ENCODE measurements around the gene SPC24.
"Not testable (repeated sequence)": the region's sequence is repeated elsewhere in the genome, so short reads cannot be mapped to it uniquely, and the experiment has no call there.

The SPC24 gene

DNA sequence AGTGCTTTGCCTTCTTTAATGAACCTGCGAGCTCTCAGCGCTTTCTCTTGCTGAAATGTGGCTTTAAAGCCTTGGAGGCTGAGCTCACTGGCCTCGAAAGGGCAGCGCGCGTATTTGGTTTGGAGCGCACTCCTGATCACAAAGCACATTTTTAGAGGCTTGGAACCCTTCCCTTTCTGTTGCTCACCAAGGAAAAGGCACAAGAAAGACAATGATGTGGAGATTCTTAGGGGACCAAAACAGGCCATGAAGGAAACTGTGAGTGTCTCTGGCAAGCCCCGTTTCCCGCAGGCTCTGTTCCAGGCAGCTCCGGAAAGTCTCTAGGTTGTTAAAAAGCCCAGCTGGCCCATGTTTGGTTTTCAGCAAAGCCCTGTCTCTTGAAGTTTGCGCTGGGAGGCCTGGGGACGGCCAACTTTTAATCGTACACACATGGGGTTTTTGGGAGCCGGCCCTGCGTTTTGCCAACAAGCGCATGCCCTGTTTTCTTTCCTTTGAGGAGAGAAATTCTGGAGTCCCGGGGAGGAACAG lies 9.4 kb upstream of the SPC24 start:
- peak; percentile 23 for DNase-seq (ENCODE audit: low read depth)
- no peak overlapping the region for H3K4me3 ChIP-seq (ENCODE audit: low read depth, low read length)
- TF ChIP-seq, protein P1, sequence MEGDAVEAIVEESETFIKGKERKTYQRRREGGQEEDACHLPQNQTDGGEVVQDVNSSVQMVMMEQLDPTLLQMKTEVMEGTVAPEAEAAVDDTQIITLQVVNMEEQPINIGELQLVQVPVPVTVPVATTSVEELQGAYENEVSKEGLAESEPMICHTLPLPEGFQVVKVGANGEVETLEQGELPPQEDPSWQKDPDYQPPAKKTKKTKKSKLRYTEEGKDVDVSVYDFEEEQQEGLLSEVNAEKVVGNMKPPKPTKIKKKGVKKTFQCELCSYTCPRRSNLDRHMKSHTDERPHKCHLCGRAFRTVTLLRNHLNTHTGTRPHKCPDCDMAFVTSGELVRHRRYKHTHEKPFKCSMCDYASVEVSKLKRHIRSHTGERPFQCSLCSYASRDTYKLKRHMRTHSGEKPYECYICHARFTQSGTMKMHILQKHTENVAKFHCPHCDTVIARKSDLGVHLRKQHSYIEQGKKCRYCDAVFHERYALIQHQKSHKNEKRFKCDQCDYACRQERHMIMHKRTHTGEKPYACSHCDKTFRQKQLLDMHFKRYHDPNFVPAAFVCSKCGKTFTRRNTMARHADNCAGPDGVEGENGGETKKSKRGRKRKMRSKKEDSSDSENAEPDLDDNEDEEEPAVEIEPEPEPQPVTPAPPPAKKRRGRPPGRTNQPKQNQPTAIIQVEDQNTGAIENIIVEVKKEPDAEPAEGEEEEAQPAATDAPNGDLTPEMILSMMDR (conservative IDR thresholded peaks at IDR 0.05; ENCODE audit: low read depth, low read length) = no peak

DNA sequence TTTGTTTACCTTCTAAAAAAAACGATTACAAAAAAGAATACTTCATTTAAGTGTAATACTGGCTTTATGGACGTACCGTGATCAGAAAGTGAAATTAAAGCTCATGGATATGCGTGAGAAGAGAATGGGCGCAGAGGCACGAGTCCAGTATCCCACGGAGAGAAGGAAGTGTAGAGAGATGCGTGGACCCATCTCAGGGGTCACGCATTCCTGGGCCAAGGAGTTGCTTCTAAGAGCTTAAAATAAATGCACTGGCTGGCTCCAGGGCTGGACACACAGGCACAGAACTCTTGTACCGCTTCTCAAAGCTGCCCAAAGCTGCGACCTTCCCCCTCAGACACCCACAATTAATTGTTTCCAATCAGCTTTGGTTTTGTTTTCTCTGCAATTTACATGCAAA lies 8.7 kb upstream of the SPC24 start:
- no peak for DNase-seq (ENCODE audit: low read depth)
- H3K4me3 ChIP-seq (ENCODE audit: low read depth, low read length) = no peak overlapping the region
- TF ChIP-seq, protein P1 (conservative IDR thresholded peaks at IDR 0.05; ENCODE audit: low read depth, low read length) = no peak

DNA sequence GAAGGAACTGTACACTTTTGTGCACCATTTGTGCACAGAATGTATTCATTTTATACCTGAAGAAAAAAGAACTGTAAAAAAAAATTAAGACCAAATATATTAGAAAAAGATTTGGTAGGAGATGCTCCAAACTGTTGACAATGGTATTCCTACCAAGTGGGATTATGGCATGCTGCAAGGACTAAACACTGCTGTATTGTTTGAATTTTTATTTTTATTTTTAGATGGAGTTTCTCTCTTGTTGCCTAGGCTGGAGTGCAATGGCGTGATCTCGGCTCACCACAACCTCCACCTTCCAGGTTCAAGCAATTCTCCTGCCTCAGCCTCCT lies 4.8 kb upstream of the SPC24 start:
- not testable (repeated sequence) for DNase-seq (ENCODE audit: low read depth); H3K4me3 ChIP-seq (ENCODE audit: low read depth, low read length)

DNA sequence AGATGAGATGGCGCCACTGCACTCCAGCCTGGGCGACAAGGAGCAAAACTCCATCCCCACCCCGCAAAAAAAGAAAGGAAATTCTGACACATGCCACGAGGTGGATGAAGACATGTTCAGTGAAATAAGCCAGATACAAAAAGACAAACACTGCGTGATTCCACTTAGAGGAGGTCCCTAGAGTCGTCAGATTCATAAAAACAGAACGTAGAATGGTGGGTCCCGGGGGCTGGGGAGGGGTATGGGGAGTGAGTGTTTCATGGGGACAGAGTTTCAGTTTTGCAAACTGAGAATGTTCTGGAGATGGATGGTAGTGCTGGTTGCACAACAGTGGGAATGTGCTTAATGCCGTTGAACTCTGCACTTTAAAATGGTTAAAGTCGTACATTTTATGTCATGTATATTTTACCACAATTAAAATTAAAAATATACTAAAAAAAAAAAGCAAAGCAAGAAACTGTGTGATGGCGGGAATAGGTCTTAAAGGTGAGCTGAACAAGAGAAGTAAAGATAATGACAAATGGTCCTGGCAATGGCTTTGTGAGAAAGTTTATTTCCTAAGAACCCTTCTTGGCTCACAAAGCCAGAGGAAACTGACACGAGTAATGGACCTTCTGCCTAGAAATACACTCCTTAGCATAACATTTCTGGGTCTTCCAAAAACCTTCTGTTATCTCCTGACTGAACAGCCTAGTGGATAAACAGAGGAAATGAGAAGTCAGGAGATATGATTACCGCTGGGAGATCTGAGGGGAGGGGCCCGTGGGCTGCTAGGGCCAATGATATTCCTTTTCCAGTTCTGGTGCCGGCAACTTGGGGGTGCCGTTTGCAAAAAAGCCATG lies 4.2 kb upstream of the SPC24 start:
- DNase-seq (ENCODE audit: low read depth) = peak; percentile 71
- H3K4me3 ChIP-seq (ENCODE audit: low read depth, low read length) = no peak overlapping the region
- TF ChIP-seq, protein P1 (conservative IDR thresholded peaks at IDR 0.05; ENCODE audit: low read depth, low read length) = peak; percentile 19

DNA sequence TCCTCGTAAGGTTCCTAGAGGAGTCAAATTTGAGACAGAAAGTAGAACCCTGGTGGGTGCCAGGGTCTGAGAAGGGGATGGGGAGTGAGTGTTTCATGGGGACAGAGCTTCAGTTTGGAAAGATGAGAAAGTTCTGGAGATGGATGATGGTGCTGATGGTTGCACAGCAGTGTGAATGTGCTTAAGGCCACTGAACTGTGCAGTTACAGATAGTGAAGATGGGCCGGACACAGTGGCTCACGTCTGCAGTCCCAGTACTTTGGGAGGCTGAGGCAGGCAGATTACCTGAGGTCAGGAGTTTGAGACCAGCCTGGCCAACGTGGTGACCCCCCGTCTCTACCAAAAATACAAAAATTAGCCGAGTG lies 917 bp downstream of the SPC24 start:
- DNase-seq (ENCODE audit: low read depth) = no peak
- TF ChIP-seq, protein P1 (conservative IDR thresholded peaks at IDR 0.05; ENCODE audit: low read depth, low read length) = no peak
- H3K4me3 ChIP-seq (ENCODE audit: low read depth, low read length) = no peak overlapping the region

DNA sequence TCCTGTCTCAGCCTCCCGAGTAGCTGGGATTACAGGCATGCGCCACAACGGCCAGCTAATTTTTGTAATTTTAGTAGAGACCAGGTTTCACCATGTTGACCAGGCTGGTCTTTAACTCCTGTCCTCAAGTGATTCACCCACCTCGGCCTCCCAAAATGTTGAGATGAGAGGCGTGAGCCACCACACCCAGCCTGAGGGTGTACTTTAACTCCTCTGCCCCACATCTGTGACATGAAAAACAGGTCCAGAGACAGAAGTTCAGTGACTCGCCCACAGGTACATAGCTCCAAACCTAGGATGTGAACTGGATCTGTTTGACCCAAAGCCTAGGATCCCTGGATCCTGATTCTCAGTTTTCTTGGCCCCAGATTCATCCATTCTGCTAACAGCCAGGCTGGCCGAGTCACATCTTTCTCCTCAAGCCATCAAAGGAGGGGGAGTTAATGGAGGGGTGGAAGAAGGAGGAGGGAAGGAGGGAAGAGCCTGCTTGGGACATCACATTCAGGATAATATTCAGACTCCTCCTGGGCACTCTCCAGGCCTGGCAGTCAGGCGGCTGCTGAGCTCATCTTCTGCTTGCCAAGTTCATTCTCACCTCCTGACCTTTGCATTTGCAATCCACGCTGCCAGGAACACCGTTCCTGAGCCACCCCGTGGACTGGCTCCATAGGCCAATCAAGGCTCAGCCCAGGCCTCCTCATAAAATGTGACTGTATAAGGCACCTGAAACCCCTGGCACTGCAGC lies 3.1 kb downstream of the SPC24 start:
- TF ChIP-seq, protein P1 (conservative IDR thresholded peaks at IDR 0.05; ENCODE audit: low read depth, low read length) = no peak
- no peak overlapping the region for H3K4me3 ChIP-seq (ENCODE audit: low read depth, low read length)
- peak; percentile 90 for DNase-seq (ENCODE audit: low read depth)

DNA sequence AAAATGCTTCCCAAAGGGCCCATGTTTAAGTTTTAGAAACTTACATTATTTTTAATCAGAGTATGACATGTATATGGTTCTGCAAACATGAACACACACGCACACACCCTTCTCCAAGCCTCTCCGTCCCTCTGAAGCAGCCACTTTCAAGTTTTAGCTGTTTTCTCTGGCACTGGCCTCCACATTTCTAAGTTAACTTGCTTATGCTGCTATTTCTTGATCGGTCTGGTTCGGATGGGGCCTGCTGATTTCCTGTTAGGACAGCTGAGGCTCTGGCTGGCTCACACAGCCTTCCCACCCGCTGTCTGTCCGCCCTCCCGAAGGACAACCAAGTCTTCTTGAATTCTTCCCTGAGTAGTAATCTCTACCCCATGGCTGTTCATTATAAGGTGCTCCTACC lies 4.4 kb downstream of the SPC24 start:
- no peak overlapping the region for H3K4me3 ChIP-seq (ENCODE audit: low read depth, low read length)
- TF ChIP-seq, protein P1 (conservative IDR thresholded peaks at IDR 0.05; ENCODE audit: low read depth, low read length) = no peak
- DNase-seq (ENCODE audit: low read depth) = peak; percentile 90
